GM23338 (cell line): ENCODE data around the gene SNX30. TPM values are rescaled to one million over a fixed set of nuclear protein-coding genes. Genes with fewer than 3 reads are reported as not detected.

Experiments used
- ATAC-seq: fragments of 200-7000 bp; cut with Tn5 transposase; 3 replicates; pipeline ENCODE4 v1.9.1; 2020
- DNase-seq: peaks from one replicate; pipeline ENCODE4 v3.0.0-alpha.2; 2015; ENCODE audit warnings: low spot score
- H2AFZ ChIP-seq: fragments of 200-600 bp; sonication (generic); 2 replicates; pipeline ENCODE4 v1.8.0; 2016; ENCODE audit warnings: antibody characterized with exemption, mild to moderate bottlenecking, moderate library complexity
- H3F3A ChIP-seq: fragments of 200-600 bp; sonication (generic); replicated peaks from 2 replicates; pipeline ENCODE4 v1.8.0; 2017; ENCODE audit warnings: antibody characterized with exemption, mixed run types, low read depth
- H3K27ac ChIP-seq: fragments of 200-600 bp; sonication (generic); 2 replicates; pipeline ENCODE4 v1.6.1; 2016; ENCODE audit warnings: low read depth
- H3K27me3 ChIP-seq: fragments of 200-600 bp; sonication (generic); 2 replicates; pipeline ENCODE4 v1.8.0; 2016; ENCODE audit warnings: mild to moderate bottlenecking, mixed run types, moderate library complexity; ENCODE audit not compliant: insufficient read depth
- H3K36me3 ChIP-seq: fragments of 200-600 bp; sonication (generic); 2 replicates; pipeline ENCODE4 v1.8.0; 2016; ENCODE audit warnings: mild to moderate bottlenecking; ENCODE audit not compliant: insufficient read depth
- H3K4me1 ChIP-seq: fragments of 200-600 bp; sonication (generic); 2 replicates; pipeline ENCODE4 v1.8.0; 2016; ENCODE audit warnings: mild to moderate bottlenecking, moderate library complexity; ENCODE audit not compliant: insufficient read depth
- H3K4me2 ChIP-seq: fragments of 200-600 bp; sonication (generic); 2 replicates; pipeline ENCODE4 v1.7.1; 2017; ENCODE audit warnings: mixed run types
- H3K4me3 ChIP-seq: fragments of 200-600 bp; sonication (generic); 2 replicates; pipeline ENCODE4 v1.6.1; 2016; ENCODE audit warnings: mixed run types
- H3K79me2 ChIP-seq: fragments of 200-600 bp; sonication (generic); replicated peaks from 2 replicates; pipeline ENCODE4 v1.8.0; 2017; ENCODE audit warnings: mild to moderate bottlenecking; ENCODE audit not compliant: insufficient read depth
- H3K9me2 ChIP-seq: fragments of 200-600 bp; sonication (generic); 2 replicates; pipeline ENCODE4 v1.8.0; 2017; ENCODE audit not compliant: insufficient read depth
- H4K20me1 ChIP-seq: fragments of 200-600 bp; sonication (generic); replicated peaks from 2 replicates; pipeline ENCODE4 v1.8.0; 2017; ENCODE audit warnings: mild to moderate bottlenecking; ENCODE audit not compliant: insufficient read depth
- H3K27ac Mint-ChIP-seq: 2 replicates; pipeline ENCODE4 v1.8.0; 2020; ENCODE audit warnings: inconsistent platforms, mild to moderate bottlenecking, moderate library complexity, mixed read lengths
- H3K27me3 Mint-ChIP-seq: 3 replicates; pipeline ENCODE4 v1.8.0; 2022; ENCODE audit warnings: low read depth, mild to moderate bottlenecking, moderate library complexity, mixed read lengths, inconsistent platforms; ENCODE audit not compliant: insufficient read depth, poor library complexity
- H3K36me3 Mint-ChIP-seq: 3 replicates; pipeline ENCODE4 v1.8.0; 2021; ENCODE audit warnings: low read depth, mild to moderate bottlenecking, inconsistent platforms, moderate library complexity, mixed read lengths
- H3K4me1 Mint-ChIP-seq: 3 replicates; pipeline ENCODE4 v1.8.0; 2020; ENCODE audit warnings: mild to moderate bottlenecking, inconsistent platforms, mixed read lengths
- H3K4me3 Mint-ChIP-seq: 3 replicates; pipeline ENCODE4 v1.8.0; 2021; ENCODE audit warnings: moderate library complexity, mild to moderate bottlenecking, inconsistent platforms, mixed read lengths
- H3K9me3 Mint-ChIP-seq: 3 replicates; pipeline ENCODE4 v1.8.0; 2020; ENCODE audit warnings: moderate library complexity, mild to moderate bottlenecking, inconsistent platforms, mixed read lengths
- CREB1 ChIP-seq: fragments of 250-450 bp; sonication (Bioruptor Pico); IDR thresholded peaks from 2 replicates; pipeline ENCODE4 v1.5.0; 2020; ENCODE audit warnings: low read depth, mild to moderate bottlenecking, moderate library complexity
- CTCF ChIP-seq, 2 experiments: fragments of 200-600 bp in 1 of 2; sonication (generic) in 1 of 2; conservative IDR thresholded peaks; 2 replicates each; pipeline versions ENCODE4 v1.5.1 to v1.6.1; 2016 to 2017; ENCODE audit warnings: antibody characterized with exemption in 2 of 2, low read depth in 2 of 2, mild to moderate bottlenecking in 2 of 2, moderate library complexity in 1 of 2
- ETS1 ChIP-seq: IDR thresholded peaks from 2 replicates; pipeline ENCODE4 v1.6.1; 2016; ENCODE audit warnings: antibody characterized with exemption
- EZH2 ChIP-seq: fragments of 200-600 bp; sonication (generic); IDR thresholded peaks from one replicate; pipeline ENCODE4 v1.8.0; 2017; ENCODE audit warnings: antibody characterized with exemption, mild to moderate bottlenecking, low read depth; ENCODE audit not compliant: unreplicated experiment
- EZH2phosphoT487 ChIP-seq: fragments of 200-600 bp; sonication (generic); IDR thresholded peaks from one replicate; pipeline ENCODE4 v1.8.1; 2018; ENCODE audit warnings: antibody characterized with exemption; ENCODE audit not compliant: unreplicated experiment
- JUNB ChIP-seq: IDR thresholded peaks from one replicate; pipeline ENCODE4 v1.6.1; 2016; ENCODE audit warnings: antibody characterized with exemption; ENCODE audit not compliant: unreplicated experiment
- NANOG ChIP-seq: IDR thresholded peaks from 2 replicates; pipeline ENCODE4 v1.6.1; 2016; ENCODE audit warnings: antibody characterized with exemption, borderline replicate concordance
- POLR2AphosphoS5 ChIP-seq: IDR thresholded peaks from 2 replicates; pipeline ENCODE4 v1.6.1; 2016; ENCODE audit warnings: antibody characterized with exemption, low read depth
- REST ChIP-seq: IDR thresholded peaks from one replicate; pipeline ENCODE4 v1.6.1; 2018; ENCODE audit warnings: antibody characterized with exemption; ENCODE audit not compliant: unreplicated experiment
- STAT1 ChIP-seq: IDR thresholded peaks from one replicate; pipeline ENCODE4 v1.6.1; 2016; ENCODE audit warnings: antibody characterized with exemption; ENCODE audit not compliant: unreplicated experiment
- ZNF114 ChIP-seq: fragments of 250-450 bp; sonication (Bioruptor Pico); IDR thresholded peaks from 2 replicates; pipeline ENCODE4 v1.5.0; 2020; ENCODE audit warnings: mild to moderate bottlenecking, moderate library complexity
- ZNF331 ChIP-seq: fragments of 250-450 bp; sonication (Bioruptor Pico); IDR thresholded peaks from 2 replicates; pipeline ENCODE4 v1.5.0; 2020; ENCODE audit warnings: low read depth, mild to moderate bottlenecking, moderate library complexity
- ZNF462 ChIP-seq: fragments of 250-450 bp; sonication (Bioruptor Pico); IDR thresholded peaks from 2 replicates; pipeline ENCODE4 v1.5.0; 2020; ENCODE audit warnings: mild to moderate bottlenecking, moderate library complexity
- polyA plus RNA-seq: library from polyadenylated mRNA; unstranded; fragments of >200 nt; fragmentation: Nextera tagmentation; extraction: Ambion mirVana; gene quantifications from 2 replicates; pipeline ENCODE4 v1.2.1, GENCODE V29; 2016
- total RNA-seq: library from RNA; depleted of rRNA; stranded (reverse); fragments of >200 nt; shearing (Covaris generic); gene quantifications from 2 replicates; pipeline ENCODE4 v1.2.3, GENCODE V29; 2014

The SNX30 gene
- total and polyA plus RNA-seq, 2 experiments from 2014 or later, result 2.1 to 17.8 TPM

- Histone ChIP-seq H3K27ac (no peak overlapping the region), H3K36me3 (0 out of 2 replicates have a peak, but pooled peaks cover 5% of the 10 kb centered on the region), H3K4me2 (no peak overlapping the region), H3K79me2 (no peaks in the 10 kb centered on the region), H3F3A (0 out of 2 replicates have a peak, but pooled peaks cover 4% of the 10 kb centered on the region), H2AFZ (no peak overlapping the region), H3K4me3 (no peak overlapping the region), H3K9me2 (no peaks in the 10 kb centered on the region), H4K20me1 (no peaks in the 10 kb centered on the region; the same call in 1 of the 2 replicates), H3K4me1 (no peaks in the 10 kb centered on the region), H3K27me3 (no peaks in the 10 kb centered on the region)
- no peak overlapping the region for H3K27ac Mint-ChIP-seq
- no peak for ATAC-seq
- H3K4me1 Mint-ChIP-seq, result peaks cover 14% of the 10 kb centered on the region
- no peak for DNase-seq
- peaks cover 15% of the 10 kb centered on the region; the same call in 2 of the 3 replicates for H3K36me3 Mint-ChIP-seq
- H3K9me3 Mint-ChIP-seq, result no peaks in the 10 kb centered on the region
- H3K27me3 Mint-ChIP-seq, result peaks cover 5% of the 10 kb centered on the region
- TF ChIP-seq EZH2phosphoT487 (no peak), ZNF331 (CRISPR knock-in tag) (no peak), CTCF (conservative IDR thresholded peaks at IDR 0.05; ENCODE audit: low read depth in 2 of 2) (no peak), ZNF114 (CRISPR knock-in tag) (no peak), STAT1 (no peak), CREB1 (CRISPR knock-in tag) (no peak), NANOG (no peak), JUNB (no peak), POLR2AphosphoS5 (no peak), ZNF462 (CRISPR knock-in tag) (no peak), REST (no peak), ETS1 (no peak), EZH2 (no peak)
- H3K4me3 Mint-ChIP-seq, result no peak overlapping the region
These were observed 88.8 kb downstream of the SNX30 start for GRCh38 chr9:112839331-112839730.
